Epithelial cell of proximal tubule (primary cell): ENCODE data around the gene TMC3. TPM values are rescaled to one million over a fixed set of nuclear protein-coding genes. Genes with fewer than 3 reads are reported as not detected.

Experiments used
- DNase-seq: peaks from one replicate; pipeline ENCODE4 v3.0.0-alpha.2; 2011; ENCODE audit warnings: low read depth
- H3K4me3 ChIP-seq: 2 replicates; pipeline ENCODE4 v1.5.1; 2011; ENCODE audit warnings: low read depth, mild to moderate bottlenecking, low read length
- total RNA-seq: library from RNA; depleted of rRNA; stranded (reverse); fragments of >200 nt; gene quantifications from 2 replicates; pipeline ENCODE4 v1.2.3, GENCODE V29; 2015
- TF ChIP-seq, protein P1 (sequence below): conservative IDR thresholded peaks from 2 replicates; pipeline ENCODE4 v1.5.1; 2012; ENCODE audit warnings: low read depth, mild to moderate bottlenecking, low read length

Gene TMC3
- total RNA-seq, 1 donor from 2014 or later, result not detected

DNA sequence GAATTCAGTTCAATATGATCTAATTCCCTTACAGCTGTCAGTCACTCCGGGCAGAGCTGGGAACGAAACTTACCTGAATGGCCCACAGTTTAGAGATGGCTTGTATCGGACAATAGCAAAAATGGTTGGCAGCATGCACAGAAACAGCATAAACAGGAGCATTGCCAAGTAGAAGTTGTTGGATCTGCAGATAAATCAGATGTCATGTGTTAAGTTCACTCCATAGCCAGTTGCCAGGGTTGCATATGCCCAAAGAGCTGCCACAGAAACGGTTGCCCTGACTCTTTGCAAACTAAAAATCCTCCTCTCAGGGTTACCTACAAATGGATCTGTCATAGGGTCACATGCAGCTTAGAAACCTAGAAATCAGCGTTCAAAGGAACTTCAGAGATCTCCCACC, 34.7 kb downstream of the TMC3 start:
- TF ChIP-seq, protein P1, sequence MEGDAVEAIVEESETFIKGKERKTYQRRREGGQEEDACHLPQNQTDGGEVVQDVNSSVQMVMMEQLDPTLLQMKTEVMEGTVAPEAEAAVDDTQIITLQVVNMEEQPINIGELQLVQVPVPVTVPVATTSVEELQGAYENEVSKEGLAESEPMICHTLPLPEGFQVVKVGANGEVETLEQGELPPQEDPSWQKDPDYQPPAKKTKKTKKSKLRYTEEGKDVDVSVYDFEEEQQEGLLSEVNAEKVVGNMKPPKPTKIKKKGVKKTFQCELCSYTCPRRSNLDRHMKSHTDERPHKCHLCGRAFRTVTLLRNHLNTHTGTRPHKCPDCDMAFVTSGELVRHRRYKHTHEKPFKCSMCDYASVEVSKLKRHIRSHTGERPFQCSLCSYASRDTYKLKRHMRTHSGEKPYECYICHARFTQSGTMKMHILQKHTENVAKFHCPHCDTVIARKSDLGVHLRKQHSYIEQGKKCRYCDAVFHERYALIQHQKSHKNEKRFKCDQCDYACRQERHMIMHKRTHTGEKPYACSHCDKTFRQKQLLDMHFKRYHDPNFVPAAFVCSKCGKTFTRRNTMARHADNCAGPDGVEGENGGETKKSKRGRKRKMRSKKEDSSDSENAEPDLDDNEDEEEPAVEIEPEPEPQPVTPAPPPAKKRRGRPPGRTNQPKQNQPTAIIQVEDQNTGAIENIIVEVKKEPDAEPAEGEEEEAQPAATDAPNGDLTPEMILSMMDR, result no peak
- H3K4me3 ChIP-seq, result no peak overlapping the region
- no peak for DNase-seq

DNA sequence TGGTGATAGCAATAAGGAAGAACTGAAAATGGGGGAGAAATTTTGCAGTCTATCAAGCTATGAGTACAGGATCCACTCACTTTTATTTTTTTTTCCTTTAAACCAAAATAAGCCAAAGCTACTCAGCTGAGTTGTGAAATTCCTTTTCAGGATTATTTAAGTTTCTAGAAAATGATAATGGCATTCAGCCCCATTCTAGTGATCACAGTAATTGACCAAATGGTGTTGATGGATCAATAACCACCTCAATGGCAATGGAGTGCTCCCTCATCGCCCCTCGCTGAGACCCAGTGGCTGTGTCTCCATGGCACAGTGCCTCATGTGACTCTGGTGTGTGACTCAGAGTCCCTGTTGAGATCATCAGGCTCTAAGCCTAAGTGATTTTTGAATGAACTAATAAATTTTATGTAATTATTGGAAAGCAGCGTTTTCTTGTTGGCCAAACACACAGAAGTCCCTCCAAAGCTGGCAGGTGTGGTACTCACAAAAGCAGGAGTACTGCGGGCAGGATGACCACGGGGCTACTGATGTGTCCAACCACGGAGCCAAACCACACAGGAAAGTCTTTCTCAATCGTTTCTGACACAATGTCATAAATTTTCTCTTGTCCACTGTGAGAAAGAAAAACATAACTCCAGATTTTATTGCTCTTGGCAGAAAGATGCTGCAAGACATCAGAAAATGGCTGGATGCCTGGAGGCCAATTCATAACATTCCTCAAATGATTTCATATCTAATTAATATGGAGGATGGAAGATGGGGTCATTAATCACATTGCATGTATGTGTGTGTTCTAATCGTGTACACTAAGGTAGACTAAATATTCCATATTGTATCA, 35.6 kb downstream of the TMC3 start:
- TF ChIP-seq, protein P1, result no peak
- no peak for DNase-seq
- H3K4me3 ChIP-seq, result no peak overlapping the region

DNA sequence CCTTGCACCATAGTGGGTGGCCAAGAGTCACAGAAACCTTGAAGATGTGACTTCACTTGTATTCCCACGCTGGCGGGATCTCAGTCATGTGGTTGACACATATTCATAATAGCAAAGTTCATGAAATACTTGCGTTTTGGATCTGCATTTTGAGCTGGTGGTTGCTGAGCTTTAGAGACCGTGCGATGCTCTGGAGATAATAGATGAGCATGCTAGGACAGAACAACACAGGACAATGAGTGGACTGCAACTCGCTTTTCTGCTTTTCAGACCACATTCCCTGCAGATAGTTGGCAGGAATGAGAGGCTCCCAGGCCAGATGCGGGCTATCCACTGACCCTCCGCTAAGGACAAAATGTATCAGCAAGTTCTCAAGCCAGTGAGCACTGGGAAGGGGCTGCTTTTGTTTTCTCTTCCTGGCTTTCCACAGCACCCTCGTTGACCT, 36.3 kb downstream of the TMC3 start:
- no peak overlapping the region for H3K4me3 ChIP-seq
- DNase-seq, result no peak
- TF ChIP-seq, protein P1, result no peak

DNA sequence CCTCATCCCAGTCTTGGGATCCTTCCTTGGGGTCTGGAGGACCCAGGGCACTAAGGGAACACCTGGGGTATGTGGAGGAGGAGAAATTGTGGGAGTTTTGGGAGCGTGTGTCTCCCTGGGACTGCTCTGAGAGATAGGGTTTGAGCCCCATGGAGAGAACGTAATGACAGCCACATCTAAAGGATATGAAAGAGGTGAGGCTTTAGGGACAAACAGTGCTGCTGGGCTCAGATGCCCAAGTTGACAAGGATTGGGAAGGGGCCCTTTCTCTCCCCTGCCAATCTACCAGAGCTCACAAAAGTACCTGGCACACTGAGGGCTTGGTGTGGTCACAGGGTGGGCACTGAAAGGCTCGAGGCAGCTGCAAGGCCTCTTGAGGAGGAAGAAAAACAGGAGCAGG, 36.8 kb downstream of the TMC3 start:
- DNase-seq, result no peak
- TF ChIP-seq, protein P1, result no peak

DNA sequence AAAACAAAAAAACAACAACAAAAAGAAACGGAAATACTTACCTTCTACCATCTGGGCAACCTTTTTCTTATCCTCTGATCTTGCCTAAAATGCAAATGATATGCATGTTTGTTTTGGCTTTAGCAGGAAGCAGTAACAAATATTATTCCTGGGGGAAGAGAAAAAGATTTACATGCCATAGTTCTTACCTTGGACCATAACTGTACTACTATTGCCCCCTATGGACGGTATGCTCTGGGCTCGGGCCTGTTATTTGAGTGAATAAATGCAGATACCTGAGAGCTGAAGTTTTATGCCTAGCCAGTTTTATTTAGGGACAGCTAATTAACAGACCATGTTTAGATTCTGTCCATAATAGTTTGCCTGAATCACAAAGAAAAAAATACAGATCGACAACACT, 37.4 kb downstream of the TMC3 start:
- TF ChIP-seq, protein P1, result peak; percentile 62
- no peak overlapping the region for H3K4me3 ChIP-seq
- DNase-seq, result no peak

More for the DNA sequence above, 36.8 kb downstream of the TMC3 start:
- no peak overlapping the region for H3K4me3 ChIP-seq

DNA sequence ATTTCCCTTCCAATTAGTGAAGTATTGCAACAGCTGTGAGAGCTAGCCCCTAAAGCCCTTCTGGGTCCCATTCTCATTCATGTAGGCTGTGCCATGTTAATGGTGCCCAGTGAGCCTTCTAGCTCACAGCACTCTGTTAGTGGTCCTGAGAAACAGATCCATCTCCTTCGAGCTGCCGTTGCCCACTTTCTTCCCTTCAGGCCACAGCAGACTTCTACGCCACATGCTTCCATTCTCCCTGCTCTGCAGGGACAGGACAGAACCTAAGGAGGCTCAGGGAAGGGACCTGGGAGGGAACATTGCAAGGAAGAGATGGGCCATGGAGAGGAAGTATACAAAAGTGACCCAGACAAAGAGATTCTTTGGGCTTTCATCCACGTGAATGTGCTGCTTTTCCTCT, 38.4 kb downstream of the TMC3 start:
- TF ChIP-seq, protein P1, result no peak
- DNase-seq, result no peak
- H3K4me3 ChIP-seq, result no peak overlapping the region
